Lower leg skin (tissue), 3 donors: ENCODE results near the gene HLA-B.

ENCODE experiments used
- POLR2A ChIP-seq, 2 donors: fragments of 450-650 bp; IDR thresholded peaks; one replicate each; pipeline ENCODE4 v1.6.1; 2016 to 2017; ENCODE audit warnings: antibody characterized with exemption in 2 of 2, mild to moderate bottlenecking in 1 of 2, moderate library complexity in 1 of 2
- TF ChIP-seq, protein P1 (sequence below), 3 donors: fragments of 450-650 bp; IDR thresholded peaks; one replicate each; pipeline ENCODE4 v1.5.1; 2016; ENCODE audit warnings: antibody characterized with exemption in 3 of 3, mild to moderate bottlenecking in 3 of 3, moderate library complexity in 2 of 3

DNA sequence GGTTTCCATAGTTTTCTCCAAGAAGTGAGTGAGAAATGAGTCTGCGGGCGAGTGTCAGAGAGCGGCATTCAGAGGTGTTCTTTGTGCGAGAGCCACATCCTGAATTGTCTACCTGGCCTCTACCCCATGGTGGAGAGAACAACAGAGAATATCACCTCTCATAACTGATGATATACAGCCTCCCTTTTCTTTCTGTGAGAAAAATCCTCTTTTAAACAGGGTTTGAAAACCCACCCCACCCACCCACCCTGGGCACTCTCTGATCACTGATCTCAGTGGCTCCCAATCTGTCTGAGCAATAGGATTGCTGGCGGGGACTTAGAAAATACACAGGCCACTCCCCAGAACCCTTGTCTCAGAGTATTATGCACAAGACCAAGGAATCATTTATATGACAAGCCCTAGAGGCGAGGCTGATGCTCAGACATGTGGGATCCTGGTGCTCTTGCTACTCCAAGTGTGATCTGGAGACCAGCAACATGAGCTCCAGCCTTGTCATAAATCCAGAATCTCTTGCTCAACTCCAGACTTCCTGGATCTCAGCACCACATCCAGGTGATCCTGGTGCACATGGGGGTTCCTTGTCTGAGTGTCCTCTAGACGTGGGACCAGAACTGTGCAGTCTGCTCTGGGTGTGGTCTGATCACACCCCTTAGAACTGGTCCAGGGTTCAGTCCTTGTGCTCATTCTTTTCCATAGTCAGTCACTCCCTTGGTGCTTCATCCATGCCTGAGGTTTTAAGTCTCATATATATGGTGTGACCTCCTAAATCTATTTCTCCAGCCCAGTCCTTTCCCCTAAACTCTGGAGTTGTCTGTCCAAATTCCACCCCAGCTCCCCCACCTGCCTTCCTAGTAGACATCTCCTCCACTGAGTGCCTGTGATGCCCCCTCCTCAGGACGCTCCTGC, 5.3 kb downstream of the HLA-B start:
- TF ChIP-seq, protein P1, sequence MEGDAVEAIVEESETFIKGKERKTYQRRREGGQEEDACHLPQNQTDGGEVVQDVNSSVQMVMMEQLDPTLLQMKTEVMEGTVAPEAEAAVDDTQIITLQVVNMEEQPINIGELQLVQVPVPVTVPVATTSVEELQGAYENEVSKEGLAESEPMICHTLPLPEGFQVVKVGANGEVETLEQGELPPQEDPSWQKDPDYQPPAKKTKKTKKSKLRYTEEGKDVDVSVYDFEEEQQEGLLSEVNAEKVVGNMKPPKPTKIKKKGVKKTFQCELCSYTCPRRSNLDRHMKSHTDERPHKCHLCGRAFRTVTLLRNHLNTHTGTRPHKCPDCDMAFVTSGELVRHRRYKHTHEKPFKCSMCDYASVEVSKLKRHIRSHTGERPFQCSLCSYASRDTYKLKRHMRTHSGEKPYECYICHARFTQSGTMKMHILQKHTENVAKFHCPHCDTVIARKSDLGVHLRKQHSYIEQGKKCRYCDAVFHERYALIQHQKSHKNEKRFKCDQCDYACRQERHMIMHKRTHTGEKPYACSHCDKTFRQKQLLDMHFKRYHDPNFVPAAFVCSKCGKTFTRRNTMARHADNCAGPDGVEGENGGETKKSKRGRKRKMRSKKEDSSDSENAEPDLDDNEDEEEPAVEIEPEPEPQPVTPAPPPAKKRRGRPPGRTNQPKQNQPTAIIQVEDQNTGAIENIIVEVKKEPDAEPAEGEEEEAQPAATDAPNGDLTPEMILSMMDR (IDR thresholded peaks at IDR 0.05) = no peak
- TF ChIP-seq POLR2A (IDR thresholded peaks at IDR 0.05) = no peak
